ENCODE measurements around the gene TEAD1. TPM values are rescaled to one million over a fixed set of nuclear protein-coding genes. Genes with fewer than 3 reads are reported as not detected.
A peak's percentile ranks its signal among the peaks of the same experiment; 100 is the strongest.

Gene TEAD1
- polyA plus RNA-seq, 2 donors: 10.4 to 11.2 TPM

GRCh38 chr11:12888525-12889158 is 214.4 kb downstream of the TEAD1 start:
- no peaks in the 10 kb centered on the region for H3K27me3 ChIP-seq (ENCODE audit: control insufficient read depth in 1 of 2, insufficient read depth in 2 of 2, low read length in 2 of 2)
- H3K4me3 ChIP-seq (ENCODE audit: low read depth in 1 of 2, low read length in 2 of 2): no peak overlapping the region
- 12 to 14% methylated on average over 6 of the region's 6 CpGs for WGBS, 2 donors
- peaks cover 0 to 10% of the 10 kb centered on the region in 2 donors for H3K36me3 ChIP-seq (ENCODE audit: control insufficient read depth in 2 of 2, insufficient read depth in 2 of 2, low read length in 1 of 2)
- peak overlapping the region; percentile 6 to 14 for H3K27ac ChIP-seq (ENCODE audit: low read depth in 2 of 2, low read length in 1 of 2)
- peaks cover 0 to 2% of the 10 kb centered on the region in 2 donors for H3K4me1 ChIP-seq (ENCODE audit: control insufficient read depth in 2 of 2, insufficient read depth in 2 of 2, low read length in 1 of 2)
- no peaks in the 10 kb centered on the region for H3K9me3 ChIP-seq (ENCODE audit: control insufficient read depth in 2 of 2, insufficient read depth in 1 of 2, low read depth in 1 of 2, low read length in 1 of 2)

- Histone ChIP-seq H3K27ac (ENCODE audit: low read depth in 2 of 2, low read length in 1 of 2) (peak overlapping the region; percentile 14 to 44), H3K36me3 (ENCODE audit: control insufficient read depth in 2 of 2, insufficient read depth in 2 of 2, low read length in 1 of 2) (peaks cover 0 to 9% of the 10 kb centered on the region in 2 donors), H3K9me3 (ENCODE audit: control insufficient read depth in 2 of 2, insufficient read depth in 1 of 2, low read depth in 1 of 2, low read length in 1 of 2) (no peaks in the 10 kb centered on the region), H3K4me1 (ENCODE audit: control insufficient read depth in 2 of 2, insufficient read depth in 2 of 2, low read length in 1 of 2) (peaks cover 0 to 4% of the 10 kb centered on the region in 2 donors), H3K27me3 (ENCODE audit: control insufficient read depth in 1 of 2, insufficient read depth in 2 of 2, low read length in 2 of 2) (no peaks in the 10 kb centered on the region), H3K4me3 (ENCODE audit: low read depth in 1 of 2, low read length in 2 of 2) (no peak overlapping the region)
- 57 to 60% methylated on average over 5 of the region's 5 CpGs for WGBS, 2 donors
Measured at GRCh38 chr11:12889243-12889642, 215.0 kb downstream of the TEAD1 start.

- 69 to 90% methylated on average over 5 of the region's 5 CpGs for WGBS, 2 donors
- peaks cover 0 to 7% of the 10 kb centered on the region in 2 donors for H3K36me3 ChIP-seq (ENCODE audit: control insufficient read depth in 2 of 2, insufficient read depth in 2 of 2, low read length in 1 of 2)
- H3K27me3 ChIP-seq (ENCODE audit: control insufficient read depth in 1 of 2, insufficient read depth in 2 of 2, low read length in 2 of 2): no peaks in the 10 kb centered on the region
- H3K4me3 ChIP-seq (ENCODE audit: low read depth in 1 of 2, low read length in 2 of 2): no peak overlapping the region
- peaks cover 0 to 4% of the 10 kb centered on the region in 2 donors for H3K4me1 ChIP-seq (ENCODE audit: control insufficient read depth in 2 of 2, insufficient read depth in 2 of 2, low read length in 1 of 2)
- no peak overlapping the region for H3K27ac ChIP-seq (ENCODE audit: low read depth in 2 of 2, low read length in 1 of 2)
- H3K9me3 ChIP-seq (ENCODE audit: control insufficient read depth in 2 of 2, insufficient read depth in 1 of 2, low read depth in 1 of 2, low read length in 1 of 2): no peaks in the 10 kb centered on the region
Measured at GRCh38 chr11:12890476-12890875, 216.3 kb downstream of the TEAD1 start.

- Histone ChIP-seq H3K27ac (ENCODE audit: low read depth in 2 of 2, low read length in 1 of 2) (no peak overlapping the region), H3K27me3 (ENCODE audit: control insufficient read depth in 1 of 2, insufficient read depth in 2 of 2, low read length in 2 of 2) (no peaks in the 10 kb centered on the region), H3K9me3 (ENCODE audit: control insufficient read depth in 2 of 2, insufficient read depth in 1 of 2, low read depth in 1 of 2, low read length in 1 of 2) (no peaks in the 10 kb centered on the region), H3K4me3 (ENCODE audit: low read depth in 1 of 2, low read length in 2 of 2) (no peak overlapping the region), H3K36me3 (ENCODE audit: control insufficient read depth in 2 of 2, insufficient read depth in 2 of 2, low read length in 1 of 2) (peaks cover 0 to 11% of the 10 kb centered on the region in 2 donors), H3K4me1 (ENCODE audit: control insufficient read depth in 2 of 2, insufficient read depth in 2 of 2, low read length in 1 of 2) (peaks cover 0 to 4% of the 10 kb centered on the region in 2 donors)
- WGBS, 2 donors: 44 to 46% methylated on average over 12 of the region's 12 CpGs
Measured at GRCh38 chr11:12893787-12894672, 219.8 kb downstream of the TEAD1 start.

- no peaks in the 10 kb centered on the region for H3K27me3 ChIP-seq (ENCODE audit: control insufficient read depth in 1 of 2, insufficient read depth in 2 of 2, low read length in 2 of 2)
- H3K36me3 ChIP-seq (ENCODE audit: control insufficient read depth in 2 of 2, insufficient read depth in 2 of 2, low read length in 1 of 2): peaks cover 3 to 16% of the 10 kb centered on the region in 2 donors
- no peak overlapping the region for H3K27ac ChIP-seq (ENCODE audit: low read depth in 2 of 2, low read length in 1 of 2)
- H3K4me3 ChIP-seq (ENCODE audit: low read depth in 1 of 2, low read length in 2 of 2): no peak overlapping the region
- H3K9me3 ChIP-seq (ENCODE audit: control insufficient read depth in 2 of 2, insufficient read depth in 1 of 2, low read depth in 1 of 2, low read length in 1 of 2): peaks cover 0 to 2% of the 10 kb centered on the region in 2 donors
- H3K4me1 ChIP-seq (ENCODE audit: control insufficient read depth in 2 of 2, insufficient read depth in 2 of 2, low read length in 1 of 2): peaks cover 0 to 4% of the 10 kb centered on the region in 2 donors
Measured at GRCh38 chr11:12897390-12897789, 223.2 kb downstream of the TEAD1 start.

GRCh38 chr11:12897867-12898266 is 223.6 kb downstream of the TEAD1 start:
- no peak overlapping the region for H3K27ac ChIP-seq (ENCODE audit: low read depth in 2 of 2, low read length in 1 of 2)
- peaks cover 0 to 2% of the 10 kb centered on the region in 2 donors for H3K9me3 ChIP-seq (ENCODE audit: control insufficient read depth in 2 of 2, insufficient read depth in 1 of 2, low read depth in 1 of 2, low read length in 1 of 2)
- no peak overlapping the region for H3K4me3 ChIP-seq (ENCODE audit: low read depth in 1 of 2, low read length in 2 of 2)
- H3K4me1 ChIP-seq (ENCODE audit: control insufficient read depth in 2 of 2, insufficient read depth in 2 of 2, low read length in 1 of 2): peaks cover 0 to 4% of the 10 kb centered on the region in 2 donors
- no peaks in the 10 kb centered on the region for H3K27me3 ChIP-seq (ENCODE audit: control insufficient read depth in 1 of 2, insufficient read depth in 2 of 2, low read length in 2 of 2)
- peaks cover 3 to 16% of the 10 kb centered on the region in 2 donors for H3K36me3 ChIP-seq (ENCODE audit: control insufficient read depth in 2 of 2, insufficient read depth in 2 of 2, low read length in 1 of 2)
- 49 to 55% methylated on average over 3 of the region's 3 CpGs for WGBS, 2 donors

GRCh38 chr11:12900496-12900895 is 226.3 kb downstream of the TEAD1 start:
- H3K4me3 ChIP-seq (ENCODE audit: low read depth in 1 of 2, low read length in 2 of 2): no peak overlapping the region
- H3K27ac ChIP-seq (ENCODE audit: low read depth in 2 of 2, low read length in 1 of 2): no peak overlapping the region
- WGBS, 2 donors: 67 to 82% methylated on average over 2 of the region's 2 CpGs
- no peaks in the 10 kb centered on the region for H3K27me3 ChIP-seq (ENCODE audit: control insufficient read depth in 1 of 2, insufficient read depth in 2 of 2, low read length in 2 of 2)
- peaks cover 0 to 2% of the 10 kb centered on the region in 2 donors for H3K9me3 ChIP-seq (ENCODE audit: control insufficient read depth in 2 of 2, insufficient read depth in 1 of 2, low read depth in 1 of 2, low read length in 1 of 2)
- H3K4me1 ChIP-seq (ENCODE audit: control insufficient read depth in 2 of 2, insufficient read depth in 2 of 2, low read length in 1 of 2): no peaks in the 10 kb centered on the region
- H3K36me3 ChIP-seq (ENCODE audit: control insufficient read depth in 2 of 2, insufficient read depth in 2 of 2, low read length in 1 of 2): peaks cover 6 to 8% of the 10 kb centered on the region in 2 donors

GRCh38 chr11:12901272-12901671 is 227.1 kb downstream of the TEAD1 start:
- WGBS, 2 donors: 92 to 94% methylated on average over 1 of the region's 1 CpG
- Histone ChIP-seq H3K4me1 (ENCODE audit: control insufficient read depth in 2 of 2, insufficient read depth in 2 of 2, low read length in 1 of 2) (no peaks in the 10 kb centered on the region), H3K27ac (ENCODE audit: low read depth in 2 of 2, low read length in 1 of 2) (no peak overlapping the region), H3K27me3 (ENCODE audit: control insufficient read depth in 1 of 2, insufficient read depth in 2 of 2, low read length in 2 of 2) (no peaks in the 10 kb centered on the region), H3K4me3 (ENCODE audit: low read depth in 1 of 2, low read length in 2 of 2) (no peak overlapping the region), H3K9me3 (ENCODE audit: control insufficient read depth in 2 of 2, insufficient read depth in 1 of 2, low read depth in 1 of 2, low read length in 1 of 2) (peaks cover 0 to 2% of the 10 kb centered on the region in 2 donors), H3K36me3 (ENCODE audit: control insufficient read depth in 2 of 2, insufficient read depth in 2 of 2, low read length in 1 of 2) (peaks cover 6 to 8% of the 10 kb centered on the region in 2 donors)

- H3K36me3 ChIP-seq (ENCODE audit: control insufficient read depth in 2 of 2, insufficient read depth in 2 of 2, low read length in 1 of 2): peaks cover 6 to 8% of the 10 kb centered on the region in 2 donors
- no peaks in the 10 kb centered on the region for H3K27me3 ChIP-seq (ENCODE audit: control insufficient read depth in 1 of 2, insufficient read depth in 2 of 2, low read length in 2 of 2)
- 90 to 93% methylated on average over 7 of the region's 7 CpGs for WGBS, 2 donors
Measured at GRCh38 chr11:12901874-12902481, 227.8 kb downstream of the TEAD1 start.

More at GRCh38 chr11:12901874-12902481, 227.8 kb downstream of the TEAD1 start:
- H3K9me3 ChIP-seq (ENCODE audit: control insufficient read depth in 2 of 2, insufficient read depth in 1 of 2, low read depth in 1 of 2, low read length in 1 of 2): peaks cover 0 to 2% of the 10 kb centered on the region in 2 donors
- H3K27ac ChIP-seq (ENCODE audit: low read depth in 2 of 2, low read length in 1 of 2): no peak overlapping the region
- no peak overlapping the region for H3K4me3 ChIP-seq (ENCODE audit: low read depth in 1 of 2, low read length in 2 of 2)
- H3K4me1 ChIP-seq (ENCODE audit: control insufficient read depth in 2 of 2, insufficient read depth in 2 of 2, low read length in 1 of 2): no peaks in the 10 kb centered on the region

All from esophagus (tissue), 2 donors.